Measurements from ENCODE around the gene STAMBPL1.

STAMBPL1 gene

GRCh38 chr10:88954458-88955083 lies 74.5 kb downstream of the STAMBPL1 start:
- H3K4me3 ChIP-seq (ENCODE audit: low read depth, low read length) = no peak overlapping the region
- no peak for TF ChIP-seq CTCF (IDR thresholded peaks at IDR 0.05; ENCODE audit: control insufficient read depth, extremely low read depth, insufficient read depth)
- no peak for DNase-seq (ENCODE audit: low read depth)

- H3K4me3 ChIP-seq (ENCODE audit: low read depth, low read length) = no peak overlapping the region
- no peak for DNase-seq (ENCODE audit: low read depth)
- TF ChIP-seq CTCF (IDR thresholded peaks at IDR 0.05; ENCODE audit: control insufficient read depth, extremely low read depth, insufficient read depth) = no peak
Observed at GRCh38 chr10:88957381-88957780, 77.3 kb downstream of the STAMBPL1 start.

GRCh38 chr10:88958721-88959120 lies 78.7 kb downstream of the STAMBPL1 start:
- no peak for TF ChIP-seq CTCF (IDR thresholded peaks at IDR 0.05; ENCODE audit: control insufficient read depth, extremely low read depth, insufficient read depth)
- no peak for DNase-seq (ENCODE audit: low read depth)
- no peak overlapping the region for H3K4me3 ChIP-seq (ENCODE audit: low read depth, low read length)

GRCh38 chr10:88960802-88961201 lies 80.8 kb downstream of the STAMBPL1 start:
- no peak for DNase-seq (ENCODE audit: low read depth)
- H3K4me3 ChIP-seq (ENCODE audit: low read depth, low read length) = no peak overlapping the region
- no peak for TF ChIP-seq CTCF (IDR thresholded peaks at IDR 0.05; ENCODE audit: control insufficient read depth, extremely low read depth, insufficient read depth)

GRCh38 chr10:88961266-88961665 lies 81.2 kb downstream of the STAMBPL1 start:
- no peak for TF ChIP-seq CTCF (IDR thresholded peaks at IDR 0.05; ENCODE audit: control insufficient read depth, extremely low read depth, insufficient read depth)
- H3K4me3 ChIP-seq (ENCODE audit: low read depth, low read length) = no peak overlapping the region
- no peak for DNase-seq (ENCODE audit: low read depth)

- no peak for DNase-seq (ENCODE audit: low read depth)
- H3K4me3 ChIP-seq (ENCODE audit: low read depth, low read length) = no peak overlapping the region
- TF ChIP-seq CTCF (IDR thresholded peaks at IDR 0.05; ENCODE audit: control insufficient read depth, extremely low read depth, insufficient read depth) = no peak
Observed at GRCh38 chr10:88962336-88962735, 82.3 kb downstream of the STAMBPL1 start.

GRCh38 chr10:88963318-88963717 lies 83.3 kb downstream of the STAMBPL1 start:
- no peak overlapping the region for H3K4me3 ChIP-seq (ENCODE audit: low read depth, low read length)
- no peak for TF ChIP-seq CTCF (IDR thresholded peaks at IDR 0.05; ENCODE audit: control insufficient read depth, extremely low read depth, insufficient read depth)
- DNase-seq (ENCODE audit: low read depth) = no peak
